IMR-90 (cell line): ENCODE results near the gene UBE2K. TPM values are rescaled to one million over a fixed set of nuclear protein-coding genes. Genes with fewer than 3 reads are reported as not detected.
A peak's percentile ranks its signal among the peaks of the same experiment; 100 is the strongest.

Source experiments
- ATAC-seq: fragments of 200-7000 bp; cut with Tn5 transposase; 2 replicates; pipeline ENCODE4 v1.9.1; 2020; ENCODE audit warnings: low read depth, mild to moderate bottlenecking, moderate library complexity
- BruUV-seq: library from RNA; stranded (reverse); fragments of 400-500 nt; replicated peaks from 2 replicates; lab custom pipeline; 2021; lab: Mats Ljungman, UMichigan
- CTCF ChIA-PET: fragments of 300-600 bp; formaldehyde crosslinking; extraction: SDS; loops from one replicate; lab custom pipeline; 2021; ENCODE audit warnings: antibody characterized with exemption; lab: Yijun Ruan, JAX
- POLR2A ChIA-PET: fragments of 300-600 bp; sonication (Branson Sonifier 250); formaldehyde crosslinking; loops from one replicate; lab custom pipeline; 2022; ENCODE audit warnings: antibody characterized with exemption; ENCODE audit not compliant: unreplicated experiment; lab: Charles Lee
- DNase-seq: peaks from one replicate; pipeline ENCODE4 v3.0.0; 2013
- H2AFZ ChIP-seq: replicated peaks from 2 replicates; pipeline ENCODE3; 2013; ENCODE audit warnings: low read length, mild to moderate bottlenecking; ENCODE audit not compliant: poor library complexity
- H2AK5ac ChIP-seq: 2 replicates; pipeline ENCODE4 v1.6.1; 2013; ENCODE audit warnings: low read depth, low read length, inconsistent platforms
- H2AK9ac ChIP-seq: replicated peaks from 2 replicates; pipeline ENCODE3; 2013; ENCODE audit warnings: mild to moderate bottlenecking, low read depth, low read length, moderate library complexity; ENCODE audit not compliant: poor library complexity
- H2BK120ac ChIP-seq: 2 replicates; pipeline ENCODE4 v1.6.1; 2013; ENCODE audit warnings: low read depth, low read length, inconsistent platforms
- H2BK15ac ChIP-seq: 3 replicates; pipeline ENCODE4 v1.6.1; 2013; ENCODE audit warnings: low read depth, low read length, inconsistent platforms
- H2BK20ac ChIP-seq: 2 replicates; pipeline ENCODE4 v1.6.1; 2013; ENCODE audit warnings: low read depth, mild to moderate bottlenecking, inconsistent platforms, low read length, moderate library complexity
- H2BK5ac ChIP-seq: 2 replicates; pipeline ENCODE4 v1.6.1; 2013; ENCODE audit warnings: mild to moderate bottlenecking, low read depth, low read length, inconsistent platforms; ENCODE audit not compliant: poor library complexity, severe bottlenecking
- H3K14ac ChIP-seq: replicated peaks from 2 replicates; pipeline ENCODE4 v1.6.1; 2013; ENCODE audit warnings: low read depth, low read length, inconsistent platforms
- H3K18ac ChIP-seq: 2 replicates; pipeline ENCODE4 v1.6.1; 2013; ENCODE audit warnings: low read depth, low read length, control low read depth
- H3K23ac ChIP-seq: 2 replicates; pipeline ENCODE4 v1.6.1; 2013; ENCODE audit warnings: low read depth, low read length, inconsistent platforms
- H3K27ac ChIP-seq: 2 replicates; pipeline ENCODE4 v1.5.1; 2013; ENCODE audit warnings: mild to moderate bottlenecking, control low read depth, low read length; ENCODE audit not compliant: insufficient read depth
- H3K27me3 ChIP-seq: 2 replicates; pipeline ENCODE4 v1.6.1; 2013; ENCODE audit warnings: low read length; ENCODE audit not compliant: control insufficient read depth, insufficient read depth
- H3K36me3 ChIP-seq: 2 replicates; pipeline ENCODE4 v1.6.1; 2013; ENCODE audit warnings: low read length, mixed read lengths; ENCODE audit not compliant: control insufficient read depth, insufficient read depth
- H3K4ac ChIP-seq: 2 replicates; pipeline ENCODE4 v1.6.1; 2013; ENCODE audit warnings: low read depth, low read length, inconsistent platforms
- H3K4me1 ChIP-seq: 2 replicates; pipeline ENCODE4 v1.6.1; 2013; ENCODE audit warnings: low read length, mixed read lengths; ENCODE audit not compliant: control insufficient read depth, insufficient read depth
- H3K4me2 ChIP-seq: 2 replicates; pipeline ENCODE4 v1.6.1; 2013; ENCODE audit warnings: low read depth, mild to moderate bottlenecking, control low read depth, low read length, moderate library complexity
- H3K4me3 ChIP-seq: 2 replicates; pipeline ENCODE4 v1.5.1; 2013; ENCODE audit warnings: low read depth, mild to moderate bottlenecking, control low read depth, low read length, moderate library complexity; ENCODE audit not compliant: insufficient read depth
- H3K56ac ChIP-seq: 2 replicates; pipeline ENCODE4 v1.6.1; 2013; ENCODE audit warnings: low read length, inconsistent platforms; ENCODE audit not compliant: insufficient read depth; ENCODE audit errors: extremely low read depth
- H3K79me1 ChIP-seq, 2 experiments: 2 replicates each; pipeline ENCODE4 v1.6.1; 2013; ENCODE audit warnings: low read length in 2 of 2, inconsistent platforms in 1 of 2, low read depth in 1 of 2
- H3K9ac ChIP-seq: 2 replicates; pipeline ENCODE4 v1.6.1; 2013; ENCODE audit warnings: low read depth, low read length, control low read depth
- H3K9me1 ChIP-seq: 2 replicates; pipeline ENCODE4 v1.6.1; 2013; ENCODE audit warnings: low read length, inconsistent platforms; ENCODE audit not compliant: insufficient read depth
- H3K9me3 ChIP-seq: 2 replicates; pipeline ENCODE4 v1.6.1; 2013; ENCODE audit warnings: low read length; ENCODE audit not compliant: control insufficient read depth, insufficient read depth
- H4K20me1 ChIP-seq: 2 replicates; pipeline ENCODE4 v1.6.1; 2013; ENCODE audit warnings: low read length, inconsistent platforms; ENCODE audit not compliant: insufficient read depth
- H4K5ac ChIP-seq: 2 replicates; pipeline ENCODE4 v1.6.1; 2013; ENCODE audit warnings: mild to moderate bottlenecking, low read depth, low read length, control low read depth
- H4K8ac ChIP-seq, 2 experiments: 2 replicates each; pipeline ENCODE4 v1.6.1; 2013; ENCODE audit warnings: low read depth in 2 of 2, low read length in 2 of 2, control low read depth in 1 of 2, inconsistent platforms in 1 of 2
- H4K91ac ChIP-seq: 2 replicates; pipeline ENCODE4 v1.6.1; 2013; ENCODE audit warnings: low read depth, low read length, inconsistent platforms; ENCODE audit not compliant: insufficient read depth
- BHLHE40 ChIP-seq: fragments of 150-350 bp; IDR thresholded peaks from 2 replicates; pipeline ENCODE4 v1.6.1; 2016; ENCODE audit warnings: mild to moderate bottlenecking, low read depth, low read length
- CEBPB ChIP-seq: IDR thresholded peaks from 2 replicates; pipeline ENCODE4 v1.6.1; 2012; ENCODE audit warnings: low read depth, low read length, improper control_type of control experiment
- CHD1 ChIP-seq: IDR thresholded peaks from 2 replicates; pipeline ENCODE4 v1.6.1; 2012; ENCODE audit warnings: low read depth, low read length, improper control_type of control experiment
- FOS ChIP-seq: fragments of 150-350 bp; IDR thresholded peaks from 2 replicates; pipeline ENCODE4 v1.6.1; 2016; ENCODE audit warnings: low read depth, low read length
- MAFK ChIP-seq: IDR thresholded peaks from 2 replicates; pipeline ENCODE4 v1.6.1; 2012; ENCODE audit warnings: low read depth, low read length, improper control_type of control experiment
- MAZ ChIP-seq: IDR thresholded peaks from 2 replicates; pipeline ENCODE4 v1.6.1; 2012; ENCODE audit warnings: low read depth, mild to moderate bottlenecking, low read length, improper control_type of control experiment, moderate library complexity, borderline replicate concordance
- MXI1 ChIP-seq: IDR thresholded peaks from 2 replicates; pipeline ENCODE4 v1.6.1; 2012; ENCODE audit warnings: low read depth, mild to moderate bottlenecking, low read length, moderate library complexity, borderline replicate concordance
- NFE2L2 ChIP-seq: fragments of 150-350 bp; IDR thresholded peaks from 2 replicates; pipeline ENCODE4 v1.6.1; 2016; ENCODE audit warnings: low read depth, mild to moderate bottlenecking, low read length
- POLR2A ChIP-seq: IDR thresholded peaks from 2 replicates; pipeline ENCODE4 v1.6.1; 2012; ENCODE audit warnings: mild to moderate bottlenecking, low read depth, low read length
- RAD21 ChIP-seq: IDR thresholded peaks from 2 replicates; pipeline ENCODE4 v1.6.1; 2012; ENCODE audit warnings: low read length, improper control_type of control experiment
- RCOR1 ChIP-seq: IDR thresholded peaks from 2 replicates; pipeline ENCODE4 v1.6.1; 2012; ENCODE audit warnings: mild to moderate bottlenecking, low read length, improper control_type of control experiment; ENCODE audit not compliant: insufficient replicate concordance
- RFX5 ChIP-seq: IDR thresholded peaks from 2 replicates; pipeline ENCODE4 v1.8.0; 2012; ENCODE audit warnings: low read depth, mild to moderate bottlenecking, low read length, moderate library complexity
- SMC3 ChIP-seq: fragments of 150-350 bp; IDR thresholded peaks from 2 replicates; pipeline ENCODE4 v1.6.1; 2016; ENCODE audit warnings: low read depth, mild to moderate bottlenecking, antibody characterized with exemption, low read length, moderate library complexity
- WGBS, 2 experiments: methylation state at CpG; one replicate each; pipeline versions ENCODE4 v1.1.5 to v1.1.7; 2013; ENCODE audit warnings: missing lambda C conversion rate in 2 of 2; ENCODE audit not compliant: insufficient read length in 1 of 2; ENCODE audit errors: extremely low coverage in 2 of 2; 5-methylcytosine and 5-hydroxymethylcytosine counted together
- dilution Hi-C: fragments of 300-500 bp; cut with HindIII; formaldehyde crosslinking; loops from one replicate; pipeline ENCODE4 v1.14.3; 2018; ENCODE audit warnings: low sequenced_read_pairs; ENCODE audit not compliant: unreplicated experiment
- in situ Hi-C: fragments of 300-500 bp; cut with MboI; formaldehyde crosslinking; loops from 3 replicates; pipeline ENCODE4 v1.14.3; 2019; ENCODE audit warnings: low sequenced_read_pairs, inconsistent platforms, mixed read lengths
- intact Hi-C: fragments of 100-400 bp; cut with micrococcal nuclease; formaldehyde crosslinking; loops from 2 replicates; pipeline ENCODE4 v1.10.0; 2022
- polyA plus RNA-seq, 3 experiments: library from polyadenylated mRNA; depleted of rRNA; stranded (reverse); fragments of >200 nt; gene quantifications; 2 replicates each; pipeline ENCODE4 v1.2.3, GENCODE V29; 2012; ENCODE audit warnings: low replicate concordance in 1 of 3
- total RNA-seq: library from RNA; depleted of rRNA; stranded (reverse); fragments of >200 nt; gene quantifications from 2 replicates; pipeline ENCODE4 v1.2.3, GENCODE V29; 2012
- TF ChIP-seq, protein P1 (sequence below): fragments of 150-350 bp; IDR thresholded peaks from 2 replicates; pipeline ENCODE4 v1.6.1; 2016; ENCODE audit warnings: low read depth, mild to moderate bottlenecking, low read length, moderate library complexity, borderline replicate concordance
- TF ChIP-seq, protein P2 (sequence below): conservative IDR thresholded peaks from 2 replicates; pipeline ENCODE4 v1.5.1; 2012; ENCODE audit warnings: mild to moderate bottlenecking, low read depth, low read length, improper control_type of control experiment
- TF ChIP-seq, protein P3 (sequence below): fragments of 150-350 bp; IDR thresholded peaks from 2 replicates; pipeline ENCODE4 v1.6.1; 2017; ENCODE audit warnings: mild to moderate bottlenecking, antibody characterized with exemption, low read length, low read depth

Gene UBE2K
- total and polyA plus RNA-seq, 2 of the 4 experiments (the other 2 are of a cell fraction), result 17.7 to 44.8 TPM

DNA sequence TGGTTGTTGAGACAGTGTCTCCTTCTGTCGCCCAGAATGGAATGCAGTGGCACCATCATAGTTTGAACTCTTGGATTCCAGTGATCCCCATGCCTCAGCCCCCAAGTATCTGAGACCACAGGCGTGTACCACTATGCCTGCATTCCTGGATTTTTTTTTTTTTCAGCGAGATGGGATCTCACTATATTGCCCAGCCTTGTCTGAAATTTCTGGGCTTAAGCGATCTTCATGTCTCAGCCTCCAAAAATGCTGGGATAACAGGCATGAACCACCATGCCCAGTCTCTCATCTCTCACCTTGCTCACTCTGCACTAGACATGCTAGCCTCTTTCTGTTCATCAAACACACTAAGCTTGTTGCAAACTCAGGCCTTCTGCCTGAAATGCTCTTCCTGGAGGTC is 104.1 kb downstream of the UBE2K start:
- H2BK15ac ChIP-seq, result no peak overlapping the region
- H3K56ac ChIP-seq, result no peak overlapping the region
- no peak overlapping the region for H3K4me3 ChIP-seq
- H2BK5ac ChIP-seq, result no peak overlapping the region
- in situ Hi-C loops, result no loop called here
- WGBS, 2 experiments, result 83% methylated on average over 3 of the region's 4 CpGs; no CpG with 5 or more reads in 1 of the 2 experiments
- H2BK120ac ChIP-seq, result no peak overlapping the region
- no peak overlapping the region for H4K8ac ChIP-seq
- H3K18ac ChIP-seq, result no peak overlapping the region
- H3K27me3 ChIP-seq, result no peaks in the 10 kb centered on the region
- H3K36me3 ChIP-seq, result no peaks in the 10 kb centered on the region
- H2BK20ac ChIP-seq, result no peak overlapping the region
- ATAC-seq (no peak), DNase-seq (no peak)
- H4K5ac ChIP-seq, result no peak overlapping the region
- BruUV-seq, result no TSS peak
- H3K27ac ChIP-seq, result no peak overlapping the region
- no peaks in the 10 kb centered on the region for H3K4me1 ChIP-seq
- intact Hi-C loops, result no loop called here
- H3K4ac ChIP-seq, result no peak overlapping the region
- H3K9me3 ChIP-seq, result no peaks in the 10 kb centered on the region
- H3K9me1 ChIP-seq, result no peaks in the 10 kb centered on the region
- H3K9ac ChIP-seq, result no peak overlapping the region
- no peaks in the 10 kb centered on the region for H4K20me1 ChIP-seq
- no peaks in the 10 kb centered on the region for H3K79me1 ChIP-seq
- ChIA-PET POLR2A (no interaction called here), CTCF (no interaction called here)
- dilution Hi-C loops, result no loop called here
- H2AK5ac ChIP-seq, result no peak overlapping the region
- H3K14ac ChIP-seq, result no peak overlapping the region; the same call in 1 of the 2 replicates
- H2AK9ac ChIP-seq, result peak overlapping the region; percentile 5
- H2AFZ ChIP-seq, result no peak overlapping the region
- no peak overlapping the region for H3K23ac ChIP-seq
- H3K4me2 ChIP-seq, result no peak overlapping the region
- TF ChIP-seq MAFK (no peak), RAD21 (no peak), MXI1 (no peak), CEBPB (no peak), SMC3 (no peak), RCOR1 (no peak), BHLHE40 (no peak), FOS (no peak), NFE2L2 (no peak), CHD1 (no peak), POLR2A (no peak), MAZ (no peak), RFX5 (no peak)
- TF ChIP-seq, protein P1, sequence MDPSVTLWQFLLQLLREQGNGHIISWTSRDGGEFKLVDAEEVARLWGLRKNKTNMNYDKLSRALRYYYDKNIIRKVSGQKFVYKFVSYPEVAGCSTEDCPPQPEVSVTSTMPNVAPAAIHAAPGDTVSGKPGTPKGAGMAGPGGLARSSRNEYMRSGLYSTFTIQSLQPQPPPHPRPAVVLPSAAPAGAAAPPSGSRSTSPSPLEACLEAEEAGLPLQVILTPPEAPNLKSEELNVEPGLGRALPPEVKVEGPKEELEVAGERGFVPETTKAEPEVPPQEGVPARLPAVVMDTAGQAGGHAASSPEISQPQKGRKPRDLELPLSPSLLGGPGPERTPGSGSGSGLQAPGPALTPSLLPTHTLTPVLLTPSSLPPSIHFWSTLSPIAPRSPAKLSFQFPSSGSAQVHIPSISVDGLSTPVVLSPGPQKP, result no peak
- TF ChIP-seq, protein P2, sequence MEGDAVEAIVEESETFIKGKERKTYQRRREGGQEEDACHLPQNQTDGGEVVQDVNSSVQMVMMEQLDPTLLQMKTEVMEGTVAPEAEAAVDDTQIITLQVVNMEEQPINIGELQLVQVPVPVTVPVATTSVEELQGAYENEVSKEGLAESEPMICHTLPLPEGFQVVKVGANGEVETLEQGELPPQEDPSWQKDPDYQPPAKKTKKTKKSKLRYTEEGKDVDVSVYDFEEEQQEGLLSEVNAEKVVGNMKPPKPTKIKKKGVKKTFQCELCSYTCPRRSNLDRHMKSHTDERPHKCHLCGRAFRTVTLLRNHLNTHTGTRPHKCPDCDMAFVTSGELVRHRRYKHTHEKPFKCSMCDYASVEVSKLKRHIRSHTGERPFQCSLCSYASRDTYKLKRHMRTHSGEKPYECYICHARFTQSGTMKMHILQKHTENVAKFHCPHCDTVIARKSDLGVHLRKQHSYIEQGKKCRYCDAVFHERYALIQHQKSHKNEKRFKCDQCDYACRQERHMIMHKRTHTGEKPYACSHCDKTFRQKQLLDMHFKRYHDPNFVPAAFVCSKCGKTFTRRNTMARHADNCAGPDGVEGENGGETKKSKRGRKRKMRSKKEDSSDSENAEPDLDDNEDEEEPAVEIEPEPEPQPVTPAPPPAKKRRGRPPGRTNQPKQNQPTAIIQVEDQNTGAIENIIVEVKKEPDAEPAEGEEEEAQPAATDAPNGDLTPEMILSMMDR, result no peak
- TF ChIP-seq, protein P3, sequence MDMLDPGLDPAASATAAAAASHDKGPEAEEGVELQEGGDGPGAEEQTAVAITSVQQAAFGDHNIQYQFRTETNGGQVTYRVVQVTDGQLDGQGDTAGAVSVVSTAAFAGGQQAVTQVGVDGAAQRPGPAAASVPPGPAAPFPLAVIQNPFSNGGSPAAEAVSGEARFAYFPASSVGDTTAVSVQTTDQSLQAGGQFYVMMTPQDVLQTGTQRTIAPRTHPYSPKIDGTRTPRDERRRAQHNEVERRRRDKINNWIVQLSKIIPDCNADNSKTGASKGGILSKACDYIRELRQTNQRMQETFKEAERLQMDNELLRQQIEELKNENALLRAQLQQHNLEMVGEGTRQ, result no peak
- H4K91ac ChIP-seq, result no peak overlapping the region
